ENCODE measurements around the gene UVSSA. TPM values are rescaled to one million over a fixed set of nuclear protein-coding genes. Genes with fewer than 3 reads are reported as not detected.
"Not testable (repeated sequence)": the region's sequence is repeated elsewhere in the genome, so short reads cannot be mapped to it uniquely, and the experiment has no call there.

The UVSSA gene
- total RNA-seq, 1 donor from 2014 or later: 28.3 TPM

- ATAC-seq (no peak), DNase-seq (no peak)
- Histone ChIP-seq H3K27me3 (no peaks in the 10 kb centered on the region), H3K4me3 (no peak overlapping the region), H3K9me3 (no peaks in the 10 kb centered on the region), H3K4me1 (no peaks in the 10 kb centered on the region), H3K27ac (no peak overlapping the region), H3K36me3 (peaks cover 45% of the 10 kb centered on the region)
- intact Hi-C loops (cut with DNase I): no loop called here
- TF ChIP-seq CTCF (IDR thresholded peaks at IDR 0.05): no peak
These were observed 17.3 kb upstream of the UVSSA start for GRCh38 chr4:1329408-1330371.

GRCh38 chr4:1330761-1331590 is 16.0 kb upstream of the UVSSA start:
- TF ChIP-seq CTCF (IDR thresholded peaks at IDR 0.05): no peak
- no peaks in the 10 kb centered on the region for H3K9me3 ChIP-seq
- H3K27me3 ChIP-seq: no peaks in the 10 kb centered on the region
- intact Hi-C loops (cut with DNase I): no loop called here
- H3K4me1 ChIP-seq: no peaks in the 10 kb centered on the region
- no peak overlapping the region for H3K4me3 ChIP-seq
- ATAC-seq (peak; percentile 11), DNase-seq (no peak)
- H3K36me3 ChIP-seq: peaks cover 38% of the 10 kb centered on the region
- no peak overlapping the region for H3K27ac ChIP-seq

- intact Hi-C loops (cut with DNase I): no loop called here
- no peak for TF ChIP-seq CTCF (IDR thresholded peaks at IDR 0.05)
- DNase-seq: no peak
- Histone ChIP-seq H3K36me3 (peaks cover 39% of the 10 kb centered on the region), H3K27me3 (no peaks in the 10 kb centered on the region), H3K9me3 (no peaks in the 10 kb centered on the region), H3K27ac (no peak overlapping the region), H3K4me1 (no peaks in the 10 kb centered on the region), H3K4me3 (no peak overlapping the region)
- ATAC-seq: no peak
These were observed 15.2 kb upstream of the UVSSA start for GRCh38 chr4:1331591-1332353.

- ATAC-seq (no peak), DNase-seq (no peak)
- no peaks in the 10 kb centered on the region for H3K27me3 ChIP-seq
- H3K4me3 ChIP-seq: no peak overlapping the region
- H3K9me3 ChIP-seq: no peaks in the 10 kb centered on the region
- H3K27ac ChIP-seq: no peak overlapping the region
- intact Hi-C loops (cut with DNase I): no loop called here
- H3K36me3 ChIP-seq: peaks cover 39% of the 10 kb centered on the region
- no peaks in the 10 kb centered on the region for H3K4me1 ChIP-seq
- TF ChIP-seq CTCF (IDR thresholded peaks at IDR 0.05): no peak
These were observed 14.3 kb upstream of the UVSSA start for GRCh38 chr4:1332686-1333085.

GRCh38 chr4:1333256-1333655 is 13.8 kb upstream of the UVSSA start:
- Histone ChIP-seq H3K9me3 (no peaks in the 10 kb centered on the region), H3K4me3 (no peak overlapping the region), H3K4me1 (no peaks in the 10 kb centered on the region), H3K27me3 (no peaks in the 10 kb centered on the region), H3K36me3 (peaks cover 39% of the 10 kb centered on the region), H3K27ac (no peak overlapping the region)
- TF ChIP-seq CTCF (IDR thresholded peaks at IDR 0.05): no peak
- ATAC-seq (peak; percentile 6), DNase-seq (no peak)
- intact Hi-C loops (cut with DNase I): no loop called here

- H3K27me3 ChIP-seq; H3K9me3 ChIP-seq; H3K27ac ChIP-seq; DNase-seq; H3K4me3 ChIP-seq; ATAC-seq; H3K4me1 ChIP-seq; intact Hi-C loops (cut with DNase I): not testable (repeated sequence)
- H3K36me3 ChIP-seq: peaks cover 39% of the 10 kb centered on the region
These were observed 13.0 kb upstream of the UVSSA start for GRCh38 chr4:1333851-1334578.

All from upper lobe of right lung (tissue), 1 donor.